GM23338 (cell line): ENCODE data around the gene APOBEC3A. TPM values are rescaled to one million over a fixed set of nuclear protein-coding genes. Genes with fewer than 3 reads are reported as not detected.

Experiments
- ATAC-seq: fragments of 200-7000 bp; cut with Tn5 transposase; 3 replicates; pipeline ENCODE4 v1.9.1; 2020
- DNase-seq: peaks from one replicate; pipeline ENCODE4 v3.0.0-alpha.2; 2015; ENCODE audit warnings: low spot score
- H2AFZ ChIP-seq: fragments of 200-600 bp; sonication (generic); 2 replicates; pipeline ENCODE4 v1.8.0; 2016; ENCODE audit warnings: antibody characterized with exemption, mild to moderate bottlenecking, moderate library complexity
- H3F3A ChIP-seq: fragments of 200-600 bp; sonication (generic); replicated peaks from 2 replicates; pipeline ENCODE4 v1.8.0; 2017; ENCODE audit warnings: antibody characterized with exemption, mixed run types, low read depth
- H3K27ac ChIP-seq: fragments of 200-600 bp; sonication (generic); 2 replicates; pipeline ENCODE4 v1.6.1; 2016; ENCODE audit warnings: low read depth
- H3K27me3 ChIP-seq: fragments of 200-600 bp; sonication (generic); 2 replicates; pipeline ENCODE4 v1.8.0; 2016; ENCODE audit warnings: mild to moderate bottlenecking, mixed run types, moderate library complexity; ENCODE audit not compliant: insufficient read depth
- H3K36me3 ChIP-seq: fragments of 200-600 bp; sonication (generic); 2 replicates; pipeline ENCODE4 v1.8.0; 2016; ENCODE audit warnings: mild to moderate bottlenecking; ENCODE audit not compliant: insufficient read depth
- H3K4me1 ChIP-seq: fragments of 200-600 bp; sonication (generic); 2 replicates; pipeline ENCODE4 v1.8.0; 2016; ENCODE audit warnings: mild to moderate bottlenecking, moderate library complexity; ENCODE audit not compliant: insufficient read depth
- H3K4me2 ChIP-seq: fragments of 200-600 bp; sonication (generic); 2 replicates; pipeline ENCODE4 v1.7.1; 2017; ENCODE audit warnings: mixed run types
- H3K4me3 ChIP-seq: fragments of 200-600 bp; sonication (generic); 2 replicates; pipeline ENCODE4 v1.6.1; 2016; ENCODE audit warnings: mixed run types
- H3K79me2 ChIP-seq: fragments of 200-600 bp; sonication (generic); replicated peaks from 2 replicates; pipeline ENCODE4 v1.8.0; 2017; ENCODE audit warnings: mild to moderate bottlenecking; ENCODE audit not compliant: insufficient read depth
- H3K9me2 ChIP-seq: fragments of 200-600 bp; sonication (generic); 2 replicates; pipeline ENCODE4 v1.8.0; 2017; ENCODE audit not compliant: insufficient read depth
- H4K20me1 ChIP-seq: fragments of 200-600 bp; sonication (generic); replicated peaks from 2 replicates; pipeline ENCODE4 v1.8.0; 2017; ENCODE audit warnings: mild to moderate bottlenecking; ENCODE audit not compliant: insufficient read depth
- H3K27ac Mint-ChIP-seq: 2 replicates; pipeline ENCODE4 v1.8.0; 2020; ENCODE audit warnings: inconsistent platforms, mild to moderate bottlenecking, moderate library complexity, mixed read lengths
- H3K27me3 Mint-ChIP-seq: 3 replicates; pipeline ENCODE4 v1.8.0; 2022; ENCODE audit warnings: low read depth, mild to moderate bottlenecking, moderate library complexity, mixed read lengths, inconsistent platforms; ENCODE audit not compliant: insufficient read depth, poor library complexity
- H3K36me3 Mint-ChIP-seq: 3 replicates; pipeline ENCODE4 v1.8.0; 2021; ENCODE audit warnings: low read depth, mild to moderate bottlenecking, inconsistent platforms, moderate library complexity, mixed read lengths
- H3K4me1 Mint-ChIP-seq: 3 replicates; pipeline ENCODE4 v1.8.0; 2020; ENCODE audit warnings: mild to moderate bottlenecking, inconsistent platforms, mixed read lengths
- H3K4me3 Mint-ChIP-seq: 3 replicates; pipeline ENCODE4 v1.8.0; 2021; ENCODE audit warnings: moderate library complexity, mild to moderate bottlenecking, inconsistent platforms, mixed read lengths
- H3K9me3 Mint-ChIP-seq: 3 replicates; pipeline ENCODE4 v1.8.0; 2020; ENCODE audit warnings: moderate library complexity, mild to moderate bottlenecking, inconsistent platforms, mixed read lengths
- CREB1 ChIP-seq: fragments of 250-450 bp; sonication (Bioruptor Pico); IDR thresholded peaks from 2 replicates; pipeline ENCODE4 v1.5.0; 2020; ENCODE audit warnings: low read depth, mild to moderate bottlenecking, moderate library complexity
- CTCF ChIP-seq, 2 experiments: fragments of 200-600 bp in 1 of 2; sonication (generic) in 1 of 2; conservative IDR thresholded peaks; 2 replicates each; pipeline versions ENCODE4 v1.5.1 to v1.6.1; 2016 to 2017; ENCODE audit warnings: antibody characterized with exemption in 2 of 2, low read depth in 2 of 2, mild to moderate bottlenecking in 2 of 2, moderate library complexity in 1 of 2
- ETS1 ChIP-seq: IDR thresholded peaks from 2 replicates; pipeline ENCODE4 v1.6.1; 2016; ENCODE audit warnings: antibody characterized with exemption
- EZH2 ChIP-seq: fragments of 200-600 bp; sonication (generic); IDR thresholded peaks from one replicate; pipeline ENCODE4 v1.8.0; 2017; ENCODE audit warnings: antibody characterized with exemption, mild to moderate bottlenecking, low read depth; ENCODE audit not compliant: unreplicated experiment
- EZH2phosphoT487 ChIP-seq: fragments of 200-600 bp; sonication (generic); IDR thresholded peaks from one replicate; pipeline ENCODE4 v1.8.1; 2018; ENCODE audit warnings: antibody characterized with exemption; ENCODE audit not compliant: unreplicated experiment
- JUNB ChIP-seq: IDR thresholded peaks from one replicate; pipeline ENCODE4 v1.6.1; 2016; ENCODE audit warnings: antibody characterized with exemption; ENCODE audit not compliant: unreplicated experiment
- NANOG ChIP-seq: IDR thresholded peaks from 2 replicates; pipeline ENCODE4 v1.6.1; 2016; ENCODE audit warnings: antibody characterized with exemption, borderline replicate concordance
- POLR2AphosphoS5 ChIP-seq: IDR thresholded peaks from 2 replicates; pipeline ENCODE4 v1.6.1; 2016; ENCODE audit warnings: antibody characterized with exemption, low read depth
- REST ChIP-seq: IDR thresholded peaks from one replicate; pipeline ENCODE4 v1.6.1; 2018; ENCODE audit warnings: antibody characterized with exemption; ENCODE audit not compliant: unreplicated experiment
- STAT1 ChIP-seq: IDR thresholded peaks from one replicate; pipeline ENCODE4 v1.6.1; 2016; ENCODE audit warnings: antibody characterized with exemption; ENCODE audit not compliant: unreplicated experiment
- ZNF114 ChIP-seq: fragments of 250-450 bp; sonication (Bioruptor Pico); IDR thresholded peaks from 2 replicates; pipeline ENCODE4 v1.5.0; 2020; ENCODE audit warnings: mild to moderate bottlenecking, moderate library complexity
- ZNF331 ChIP-seq: fragments of 250-450 bp; sonication (Bioruptor Pico); IDR thresholded peaks from 2 replicates; pipeline ENCODE4 v1.5.0; 2020; ENCODE audit warnings: low read depth, mild to moderate bottlenecking, moderate library complexity
- ZNF462 ChIP-seq: fragments of 250-450 bp; sonication (Bioruptor Pico); IDR thresholded peaks from 2 replicates; pipeline ENCODE4 v1.5.0; 2020; ENCODE audit warnings: mild to moderate bottlenecking, moderate library complexity
- polyA plus RNA-seq: library from polyadenylated mRNA; unstranded; fragments of >200 nt; fragmentation: Nextera tagmentation; extraction: Ambion mirVana; gene quantifications from 2 replicates; pipeline ENCODE4 v1.2.1, GENCODE V29; 2016
- total RNA-seq: library from RNA; depleted of rRNA; stranded (reverse); fragments of >200 nt; shearing (Covaris generic); gene quantifications from 2 replicates; pipeline ENCODE4 v1.2.3, GENCODE V29; 2014

The APOBEC3A gene
- total and polyA plus RNA-seq, 2 experiments from 2014 or later: 0.21 TPM; not detected in 1

GRCh38 chr22:38935616-38936015 is 21.8 kb upstream of the APOBEC3A start:
- Mint-ChIP-seq H3K36me3 (no peaks in the 10 kb centered on the region), H3K9me3 (no peaks in the 10 kb centered on the region; the same call in 2 of the 3 replicates), H3K27ac (no peak overlapping the region), H3K4me3 (no peak overlapping the region), H3K27me3 (peaks cover 7% of the 10 kb centered on the region), H3K4me1 (0 out of 3 replicates have a peak, but pooled peaks cover 5% of the 10 kb centered on the region)
- no peak overlapping the region for H3K4me2 ChIP-seq
- no peak overlapping the region for H2AFZ ChIP-seq
- ATAC-seq (no peak), DNase-seq (no peak)
- H3K9me2 ChIP-seq: no peaks in the 10 kb centered on the region
- no peaks in the 10 kb centered on the region for H3F3A ChIP-seq
- no peaks in the 10 kb centered on the region for H3K36me3 ChIP-seq
- H3K27ac ChIP-seq: no peak overlapping the region
- H3K4me1 ChIP-seq: no peaks in the 10 kb centered on the region
- H4K20me1 ChIP-seq: no peaks in the 10 kb centered on the region
- H3K4me3 ChIP-seq: no peak overlapping the region
- no peak for TF ChIP-seq ZNF331 (CRISPR knock-in tag)
- TF ChIP-seq CTCF (conservative IDR thresholded peaks at IDR 0.05; ENCODE audit: low read depth in 2 of 2): no peak
- TF ChIP-seq POLR2AphosphoS5: no peak
- no peak for TF ChIP-seq ZNF114 (CRISPR knock-in tag)
- no peak for TF ChIP-seq REST
- no peak for TF ChIP-seq ETS1
- no peak for TF ChIP-seq JUNB
- TF ChIP-seq EZH2phosphoT487: no peak
- no peak for TF ChIP-seq CREB1 (CRISPR knock-in tag)
- TF ChIP-seq EZH2: no peak
- no peak for TF ChIP-seq NANOG
- no peak for TF ChIP-seq STAT1
- no peak for TF ChIP-seq ZNF462 (CRISPR knock-in tag)
- no peaks in the 10 kb centered on the region for H3K79me2 ChIP-seq
- no peaks in the 10 kb centered on the region for H3K27me3 ChIP-seq
